K562 (cell line): ENCODE data around the gene EN1.

Experiments
- AFF4 ChIP-seq: sonication (generic); formaldehyde crosslinking; IDR thresholded peaks from 2 replicates; pipeline ENCODE4 v1.8.0; 2023; ENCODE audit warnings: mild to moderate bottlenecking, missing genetic modification reagents
- CTCF ChIP-seq, 3 experiments: IDR thresholded peaks in 2 of 3; conservative IDR thresholded peaks in 1 of 3; 2 replicates each; pipeline ENCODE4 v1.5.1; 2011 to 2012; ENCODE audit warnings: low read length in 3 of 3, mild to moderate bottlenecking in 3 of 3, control low read depth in 2 of 3, improper control_type of control experiment in 1 of 3, inconsistent platforms in 1 of 3, low read depth in 1 of 3, mixed read lengths in 1 of 3, moderate library complexity in 1 of 3; ENCODE audit not compliant: insufficient read depth in 2 of 3
- ELF1 ChIP-seq: fragments of 200-800 bp; sonication (Bioruptor generic); IDR thresholded peaks from 2 replicates; pipeline ENCODE4 v1.6.1; 2016; ENCODE audit warnings: missing genetic modification characterization, missing compliant biosample characterization
- FOXJ3 ChIP-seq: sonication (generic); formaldehyde crosslinking; IDR thresholded peaks from 2 replicates; pipeline ENCODE4 v1.4.0; 2020; ENCODE audit warnings: mild to moderate bottlenecking, missing genetic modification reagents
- MYC ChIP-seq, 2 experiments: fragments of 250-450 bp in 1 of 2; sonication (Bioruptor Pico) in 1 of 2; IDR thresholded peaks; 2 replicates each; pipeline versions ENCODE4 v1.5.1 to v1.6.1; 2012 to 2021; ENCODE audit warnings: low read depth in 2 of 2, borderline replicate concordance in 1 of 2, improper control_type of control experiment in 1 of 2, low read length in 1 of 2, mild to moderate bottlenecking in 1 of 2, moderate library complexity in 1 of 2
- NR1H2 ChIP-seq: sonication (generic); formaldehyde crosslinking; IDR thresholded peaks from 2 replicates; pipeline ENCODE4 v1.4.0; 2020; ENCODE audit warnings: mild to moderate bottlenecking, missing genetic modification reagents
- POLR2A ChIP-seq: fragments of 450-650 bp; conservative IDR thresholded peaks from 2 replicates; pipeline ENCODE4 v1.6.1; 2016
- RNF219 ChIP-seq: fragments of 250-450 bp; sonication (Bioruptor Pico); IDR thresholded peaks from 2 replicates; pipeline ENCODE4 v1.5.0; 2022; ENCODE audit warnings: mild to moderate bottlenecking
- TCF15 ChIP-seq: fragments of 250-450 bp; sonication (Bioruptor Pico); IDR thresholded peaks from 2 replicates; pipeline ENCODE4 v1.8.0; 2022; ENCODE audit warnings: moderate library complexity, mild to moderate bottlenecking, inconsistent platforms
- TCF3 ChIP-seq: sonication (generic); formaldehyde crosslinking; IDR thresholded peaks from 2 replicates; pipeline ENCODE4 v1.4.0; 2020; ENCODE audit warnings: mild to moderate bottlenecking, missing genetic modification reagents
- ZNF431 ChIP-seq: sonication (generic); formaldehyde crosslinking; IDR thresholded peaks from 2 replicates; pipeline ENCODE4 v1.8.0; 2022; ENCODE audit warnings: mild to moderate bottlenecking, missing genetic modification reagents

GRCh38 chr2:118833716-118834439 lies 13.6 kb downstream of the EN1 start:
- TF ChIP-seq POLR2A (no peak), TCF15 (CRISPR knock-in tag) (no peak), CTCF (IDR thresholded peaks at IDR 0.05 in 2 of 3, conservative IDR thresholded peaks at IDR 0.05 in 1 of 3; ENCODE audit: insufficient read depth in 2 of 3, low read depth in 1 of 3, low read length in 3 of 3) (no peak), ELF1 (no peak), MYC (IDR thresholded peaks at IDR 0.05; ENCODE audit: low read depth, low read length) (no peak), MYC (CRISPR knock-in tag; IDR thresholded peaks at IDR 0.05; ENCODE audit: borderline replicate concordance, low read depth) (no peak), NR1H2 (no peak), FOXJ3 (CRISPR knock-in tag) (no peak), RNF219 (no peak), AFF4 (CRISPR knock-in tag) (no peak), ZNF431 (CRISPR knock-in tag) (no peak), TCF3 (CRISPR knock-in tag) (no peak)
